Vagina (tissue), 2 donors: Measurements from ENCODE around the gene GAS2L1. TPM values are rescaled to one million over a fixed set of nuclear protein-coding genes. Genes with fewer than 3 reads are reported as not detected.

Experiments used
- DNase-seq, 2 donors: peaks; one replicate each; pipeline ENCODE4 v3.0.0-alpha.2; 2017; ENCODE audit errors: extremely low spot score in 2 of 2
- H3K27ac ChIP-seq: fragments of 200-600 bp; sonication (generic); one replicate; pipeline ENCODE4 v1.5.1; 2019
- H3K27me3 ChIP-seq: fragments of 200-600 bp; sonication (generic); one replicate; pipeline ENCODE4 v1.5.1; 2019
- H3K36me3 ChIP-seq, 2 donors: fragments of 200-600 bp; sonication (generic); one replicate each; pipeline ENCODE4 v1.5.1; 2017 to 2019
- H3K4me1 ChIP-seq: fragments of 200-600 bp; sonication (generic); one replicate; pipeline ENCODE4 v1.5.1; 2019
- H3K4me3 ChIP-seq, 2 donors: fragments of 200-600 bp; sonication (generic); 1 replicate in 1 of 2; 2 replicates in 1 of 2; pipeline ENCODE4 v1.5.1; 2016 to 2019
- H3K9me3 ChIP-seq: fragments of 200-600 bp; sonication (generic); one replicate; pipeline ENCODE4 v1.5.1; 2019
- CTCF ChIP-seq, 3 experiments: fragments of 450-650 bp in 2 of 3; fragments of 200-600 bp in 1 of 3; sonication (generic) in 1 of 3; IDR thresholded peaks; one replicate each; pipeline ENCODE4 v1.5.1; 2017 to 2019; ENCODE audit warnings: antibody characterized with exemption in 3 of 3, mild to moderate bottlenecking in 2 of 3, moderate library complexity in 2 of 3
- POLR2A ChIP-seq, 2 donors: fragments of 450-650 bp; IDR thresholded peaks; one replicate each; pipeline ENCODE4 v1.6.1; 2017; ENCODE audit warnings: antibody characterized with exemption in 2 of 2, mild to moderate bottlenecking in 2 of 2, moderate library complexity in 2 of 2
- POLR2AphosphoS5 ChIP-seq, 2 donors: sonication (generic); formaldehyde crosslinking; IDR thresholded peaks; one replicate each; pipeline ENCODE4 v1.9.0; 2017; ENCODE audit warnings: antibody characterized with exemption in 2 of 2, mild to moderate bottlenecking in 2 of 2, low read depth in 1 of 2; ENCODE audit not compliant: insufficient read depth in 1 of 2
- intact Hi-C: fragments of 100-400 bp; cut with DNase I; formaldehyde crosslinking; loops from one replicate; pipeline ENCODE4 v1.15.1; 2023
- total RNA-seq: library from RNA; depleted of rRNA; stranded (reverse); fragments of >200 nt; gene quantifications from one replicate; pipeline ENCODE4 v1.2.3, GENCODE V29; 2016

The GAS2L1 gene
- total RNA-seq, 1 donor from 2014 or later: 17.4 TPM

GRCh38 chr22:29275167-29275566 is 31.3 kb upstream of the GAS2L1 start:
- no peak for TF ChIP-seq POLR2AphosphoS5 (IDR thresholded peaks at IDR 0.05; ENCODE audit: insufficient read depth in 1 of 2, low read depth in 1 of 2)
- TF ChIP-seq POLR2A (IDR thresholded peaks at IDR 0.05): no peak
- TF ChIP-seq CTCF (IDR thresholded peaks at IDR 0.05): no peak
- no peaks in the 10 kb centered on the region for H3K9me3 ChIP-seq
- H3K27me3 ChIP-seq: no peaks in the 10 kb centered on the region
- H3K4me1 ChIP-seq: peaks cover 79% of the 10 kb centered on the region
- DNase-seq: no peak
- H3K36me3 ChIP-seq: peaks cover 0 to 68% of the 10 kb centered on the region in 2 donors
- no peak overlapping the region for H3K4me3 ChIP-seq
- no peak overlapping the region for H3K27ac ChIP-seq
- intact Hi-C loops: no loop called here

GRCh38 chr22:29275819-29276565 is 30.5 kb upstream of the GAS2L1 start:
- no peak for TF ChIP-seq POLR2AphosphoS5 (IDR thresholded peaks at IDR 0.05; ENCODE audit: insufficient read depth in 1 of 2, low read depth in 1 of 2)
- no peak for TF ChIP-seq CTCF (IDR thresholded peaks at IDR 0.05)
- TF ChIP-seq POLR2A (IDR thresholded peaks at IDR 0.05): no peak
- intact Hi-C loops: no loop called here
- H3K4me1 ChIP-seq: peaks cover 71% of the 10 kb centered on the region
- DNase-seq: no peak
- H3K36me3 ChIP-seq: peaks cover 0 to 73% of the 10 kb centered on the region in 2 donors
- no peaks in the 10 kb centered on the region for H3K9me3 ChIP-seq
- H3K27ac ChIP-seq: no peak overlapping the region
- H3K27me3 ChIP-seq: no peaks in the 10 kb centered on the region
- H3K4me3 ChIP-seq: no peak overlapping the region

- no peak overlapping the region for H3K27ac ChIP-seq
- TF ChIP-seq CTCF (IDR thresholded peaks at IDR 0.05) (no peak), POLR2AphosphoS5 (IDR thresholded peaks at IDR 0.05; ENCODE audit: insufficient read depth in 1 of 2, low read depth in 1 of 2) (no peak), POLR2A (IDR thresholded peaks at IDR 0.05) (no peak)
- intact Hi-C loops: no loop called here
- no peak overlapping the region for H3K4me3 ChIP-seq
- no peaks in the 10 kb centered on the region for H3K9me3 ChIP-seq
- no peak for DNase-seq
- H3K36me3 ChIP-seq: peaks cover 0 to 89% of the 10 kb centered on the region in 2 donors
- H3K4me1 ChIP-seq: peaks cover 58% of the 10 kb centered on the region
- no peaks in the 10 kb centered on the region for H3K27me3 ChIP-seq
These were observed 28.5 kb upstream of the GAS2L1 start for GRCh38 chr22:29277927-29278326.

GRCh38 chr22:29284196-29284595 is 22.3 kb upstream of the GAS2L1 start:
- H3K27ac ChIP-seq: no peak overlapping the region
- H3K4me3 ChIP-seq: no peak overlapping the region
- TF ChIP-seq CTCF (IDR thresholded peaks at IDR 0.05): no peak
- no peak for TF ChIP-seq POLR2AphosphoS5 (IDR thresholded peaks at IDR 0.05; ENCODE audit: insufficient read depth in 1 of 2, low read depth in 1 of 2)
- TF ChIP-seq POLR2A (IDR thresholded peaks at IDR 0.05): no peak
- intact Hi-C loops: no loop called here
- H3K4me1 ChIP-seq: peaks cover 6% of the 10 kb centered on the region
- H3K27me3 ChIP-seq: no peaks in the 10 kb centered on the region
- no peaks in the 10 kb centered on the region for H3K9me3 ChIP-seq
- H3K36me3 ChIP-seq: peaks cover 0 to 97% of the 10 kb centered on the region in 2 donors
- no peak for DNase-seq

DNA sequence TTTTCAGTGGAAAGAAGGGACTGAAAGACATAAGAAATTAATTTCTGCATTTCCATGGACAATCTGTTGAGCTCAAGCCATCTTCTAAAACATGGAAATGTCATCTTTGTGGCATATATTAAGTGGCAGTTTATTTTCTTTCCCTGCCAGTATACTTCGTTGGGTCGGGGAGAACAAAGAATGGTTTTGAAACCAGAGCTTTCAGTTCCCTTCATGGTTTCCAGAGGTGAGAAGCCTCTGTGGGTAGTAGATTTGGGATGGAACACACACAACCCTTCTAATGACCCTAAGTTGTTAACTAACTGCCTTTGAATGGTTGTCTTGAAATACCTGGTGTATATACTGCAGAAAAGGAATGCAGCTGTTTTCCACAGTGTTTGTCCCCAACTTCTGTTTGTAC is 17.6 kb upstream of the GAS2L1 start:
- TF ChIP-seq POLR2AphosphoS5 (IDR thresholded peaks at IDR 0.05; ENCODE audit: insufficient read depth in 1 of 2, low read depth in 1 of 2) (no peak), CTCF (IDR thresholded peaks at IDR 0.05) (no peak), POLR2A (IDR thresholded peaks at IDR 0.05) (no peak)
- DNase-seq: no peak
- H3K36me3 ChIP-seq: peaks cover 0 to 94% of the 10 kb centered on the region in 2 donors
- H3K9me3 ChIP-seq: no peaks in the 10 kb centered on the region
- intact Hi-C loops: no loop called here
- no peak overlapping the region for H3K4me3 ChIP-seq
- H3K27ac ChIP-seq: no peak overlapping the region
- no peaks in the 10 kb centered on the region for H3K4me1 ChIP-seq
- no peaks in the 10 kb centered on the region for H3K27me3 ChIP-seq
